GM18519 (cell line): ENCODE results near the gene CSTPP1.
"Not testable (repeated sequence)": the region's sequence is repeated elsewhere in the genome, so short reads cannot be mapped to it uniquely, and the experiment has no call there.

ENCODE experiments used
- ATAC-seq: cut with Tn5 transposase; IDR thresholded peaks from one replicate; pipeline ENCODE4 v1.9.1; 2021; ENCODE audit warnings: mild to moderate bottlenecking, moderate library complexity; ENCODE audit not compliant: unreplicated experiment, low FRiP score

Gene CSTPP1

DNA sequence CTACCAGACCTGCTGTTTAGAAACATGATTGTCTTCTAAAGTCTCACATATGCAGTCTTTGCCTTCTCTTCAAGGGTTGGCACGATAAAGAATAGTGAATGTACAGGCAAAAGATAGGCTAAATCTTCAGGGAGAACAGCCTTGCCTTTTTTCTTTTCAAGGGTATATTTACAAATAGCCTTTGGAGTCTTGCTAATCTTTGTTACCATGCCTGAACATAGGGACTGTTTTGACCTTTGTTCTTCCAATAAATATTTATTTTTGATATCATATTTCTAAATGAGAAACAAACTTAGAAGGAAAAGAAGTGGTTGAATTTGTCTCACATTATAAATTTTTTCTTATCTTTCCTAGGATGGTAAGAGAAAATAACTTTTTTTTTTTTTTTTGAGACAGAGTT, 12.7 kb downstream of the CSTPP1 start:
- ATAC-seq: no peak

DNA sequence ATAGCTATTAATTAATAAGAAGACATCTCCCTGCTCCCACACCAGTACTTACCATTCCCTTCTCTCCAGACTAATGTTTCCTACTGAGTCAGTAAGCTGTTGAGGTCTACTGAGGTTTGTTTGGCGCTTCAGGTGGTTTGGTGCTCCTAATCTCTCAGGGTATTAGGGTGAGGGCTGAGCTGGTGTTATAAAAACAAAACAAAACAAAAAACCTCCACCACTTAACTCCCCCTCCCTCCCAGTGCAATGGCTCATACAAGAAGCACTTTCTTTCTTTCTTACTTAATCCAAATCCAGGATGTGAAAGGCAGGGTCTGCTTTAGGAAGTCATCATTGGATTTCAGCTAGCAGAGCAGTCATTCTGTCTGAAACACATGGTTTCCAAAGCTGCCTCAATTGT, 15.3 kb downstream of the CSTPP1 start:
- no peak for ATAC-seq

DNA sequence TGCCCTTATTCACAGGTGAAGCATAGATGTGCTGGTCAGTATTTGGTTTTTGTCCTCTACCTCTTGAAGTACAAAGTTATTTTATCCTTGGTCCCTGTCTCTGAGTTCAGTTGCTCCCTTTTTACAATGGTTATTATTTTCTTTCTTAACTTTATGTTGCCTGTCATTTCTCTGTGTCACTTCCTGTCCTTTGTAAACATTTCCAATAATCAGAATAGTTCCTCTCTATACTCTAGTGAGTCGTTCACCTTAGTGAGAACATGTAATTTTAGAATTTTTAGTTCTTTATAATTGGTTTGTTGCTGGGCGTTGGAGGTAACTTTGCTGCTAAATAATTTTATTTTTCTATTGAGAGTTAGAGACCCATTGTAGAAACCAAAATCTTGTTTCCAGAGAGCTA, 16.0 kb downstream of the CSTPP1 start:
- no peak for ATAC-seq

DNA sequence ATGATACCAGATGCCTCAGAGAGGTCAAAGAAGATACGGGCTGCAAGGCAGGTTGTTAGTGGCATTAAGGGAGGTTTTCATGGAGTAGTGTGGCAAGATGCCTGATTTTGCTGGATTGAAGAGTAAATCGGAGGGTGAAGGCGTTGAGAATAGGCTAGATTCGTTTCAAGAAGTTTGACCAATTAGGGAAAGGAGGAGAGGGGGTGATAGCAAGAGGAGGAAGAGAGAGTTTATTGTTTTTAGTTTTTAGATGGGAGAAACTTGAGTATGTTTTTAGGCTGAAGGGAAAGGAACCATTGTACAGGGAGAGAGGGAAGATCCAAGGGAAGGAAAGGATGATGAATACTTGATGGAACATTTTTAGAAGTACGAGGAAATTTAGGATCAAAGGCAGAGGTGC, 16.5 kb downstream of the CSTPP1 start:
- ATAC-seq: no peak

DNA sequence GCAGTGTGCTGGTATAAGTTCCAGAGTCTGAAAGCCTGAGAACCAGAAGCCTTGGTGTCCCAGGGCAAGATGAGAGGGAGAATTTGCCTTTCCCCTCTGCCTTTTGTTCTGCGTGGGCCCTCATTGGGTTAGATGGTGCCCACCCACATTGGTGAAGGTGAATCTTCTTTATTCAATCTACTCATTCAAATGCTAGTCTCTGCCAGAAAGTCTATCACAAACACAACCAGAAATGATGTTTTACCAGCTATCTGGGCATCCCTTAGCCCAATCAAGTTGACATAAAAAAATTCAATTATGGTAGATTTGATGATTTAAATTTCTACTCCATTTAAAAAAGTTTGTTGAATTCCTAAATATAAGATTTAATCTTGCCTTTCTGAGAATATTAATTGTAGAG, 22.2 kb downstream of the CSTPP1 start:
- no peak for ATAC-seq

DNA sequence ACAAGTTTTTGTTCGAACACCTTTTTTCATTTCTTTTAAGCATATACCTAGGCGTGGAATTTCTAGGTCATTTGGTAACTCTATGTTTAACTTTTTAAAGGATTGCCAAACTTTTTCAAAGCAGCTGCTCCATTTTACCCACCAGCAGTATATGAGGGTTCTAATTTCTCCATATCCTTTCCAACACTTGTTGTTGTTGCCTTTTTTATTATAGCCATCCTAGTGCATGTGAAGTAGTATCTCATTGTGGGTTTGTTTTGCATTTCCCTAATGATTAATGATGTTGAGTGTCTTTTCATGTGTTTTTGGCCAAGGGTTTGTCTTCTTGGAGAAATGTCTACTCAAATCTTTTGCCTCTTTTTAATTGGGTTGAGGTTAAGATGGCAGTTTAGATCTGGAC, 24.5 kb downstream of the CSTPP1 start:
- ATAC-seq: no peak

DNA sequence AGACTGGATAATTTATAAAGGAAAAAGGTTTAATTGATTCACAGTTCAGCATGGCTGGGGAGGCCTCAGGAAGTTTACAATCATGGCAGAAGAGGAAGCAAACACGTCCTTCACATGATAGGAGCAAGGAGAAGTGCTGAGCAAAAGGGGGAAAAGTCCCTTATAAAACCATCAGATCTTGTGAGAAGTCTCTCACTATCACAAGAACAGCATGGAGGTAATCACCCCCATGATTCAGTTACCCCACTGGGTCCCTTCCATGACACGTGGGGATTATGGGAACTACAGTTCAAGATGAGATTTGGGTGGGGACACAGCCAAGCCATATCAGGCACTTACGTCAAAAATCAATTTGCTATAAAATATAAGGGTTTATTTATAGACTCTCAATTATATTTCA, 25.3 kb downstream of the CSTPP1 start:
- ATAC-seq: not testable (repeated sequence)

DNA sequence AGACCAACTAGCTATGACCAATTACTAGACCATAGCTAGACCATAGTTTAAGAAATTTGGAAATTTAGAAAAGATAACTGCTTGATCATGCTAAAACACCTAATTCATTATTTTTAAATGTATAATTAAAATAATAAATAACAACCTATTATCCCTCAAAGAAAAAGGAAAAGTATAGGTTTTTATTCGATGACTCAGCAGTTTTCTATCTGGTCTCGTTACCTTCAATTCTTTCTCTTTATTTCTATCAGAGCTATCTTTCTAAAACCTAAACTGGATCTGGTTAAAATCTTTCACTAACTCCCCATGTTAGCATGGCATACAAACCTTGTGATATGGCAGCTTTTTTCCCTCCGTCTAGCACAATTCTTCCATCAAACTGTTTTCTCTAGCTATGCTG, 27.3 kb downstream of the CSTPP1 start:
- ATAC-seq: no peak

DNA sequence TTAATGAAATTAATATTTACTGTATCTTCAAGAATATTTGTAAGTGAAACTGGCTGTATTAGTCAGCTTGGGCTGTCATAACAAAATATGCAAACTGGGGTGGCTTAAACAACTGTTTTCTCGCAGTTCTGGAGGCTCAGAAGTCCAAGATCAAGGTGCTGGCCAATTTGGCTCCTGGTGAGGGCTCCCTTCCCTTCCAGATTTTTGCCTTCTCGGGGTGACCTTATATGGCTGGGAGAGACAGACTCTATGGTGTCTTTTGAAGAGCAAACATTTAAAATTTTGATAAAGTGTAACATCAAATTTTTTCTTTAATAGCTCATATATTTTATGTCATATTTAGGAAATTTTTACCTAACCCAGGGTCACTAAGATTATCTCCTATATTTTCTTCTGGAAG, 30.2 kb downstream of the CSTPP1 start:
- ATAC-seq: no peak

DNA sequence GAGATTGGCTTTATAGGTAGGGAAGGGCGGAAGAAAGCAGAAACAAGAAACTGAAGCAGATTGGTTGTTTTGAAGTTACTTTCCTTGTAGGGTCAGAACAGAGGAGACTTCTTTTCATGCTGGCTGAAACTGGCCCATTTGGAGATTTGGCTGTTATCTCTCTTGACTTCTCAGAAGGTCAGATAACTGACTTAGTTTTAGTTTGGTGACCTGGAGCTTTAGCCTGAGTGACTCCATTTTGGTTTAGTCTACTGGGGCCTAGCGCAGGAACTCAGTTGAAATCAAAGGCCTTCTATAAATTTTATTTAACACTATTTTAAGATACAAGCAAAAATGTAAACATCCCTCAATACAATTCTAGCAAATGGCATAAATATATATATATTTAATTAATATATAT, 31.4 kb downstream of the CSTPP1 start:
- ATAC-seq: no peak

DNA sequence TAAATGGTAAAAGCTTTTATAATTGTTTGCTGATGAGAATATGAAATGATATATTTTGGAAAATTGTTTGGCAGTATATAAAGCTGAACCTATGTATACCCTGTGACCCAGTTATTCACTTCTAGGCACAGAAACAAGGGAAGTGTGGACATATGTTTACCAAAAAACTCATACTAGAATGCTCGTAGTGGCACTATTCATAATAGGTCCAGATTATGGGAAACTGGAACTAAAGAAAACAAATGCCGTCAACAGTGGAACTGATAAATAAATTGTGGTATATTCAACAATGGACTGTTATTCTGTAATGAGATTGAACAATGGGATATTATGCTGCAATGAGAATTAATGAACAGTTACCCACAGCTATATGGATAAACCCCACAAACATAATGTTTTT, 32.8 kb downstream of the CSTPP1 start:
- ATAC-seq: no peak

DNA sequence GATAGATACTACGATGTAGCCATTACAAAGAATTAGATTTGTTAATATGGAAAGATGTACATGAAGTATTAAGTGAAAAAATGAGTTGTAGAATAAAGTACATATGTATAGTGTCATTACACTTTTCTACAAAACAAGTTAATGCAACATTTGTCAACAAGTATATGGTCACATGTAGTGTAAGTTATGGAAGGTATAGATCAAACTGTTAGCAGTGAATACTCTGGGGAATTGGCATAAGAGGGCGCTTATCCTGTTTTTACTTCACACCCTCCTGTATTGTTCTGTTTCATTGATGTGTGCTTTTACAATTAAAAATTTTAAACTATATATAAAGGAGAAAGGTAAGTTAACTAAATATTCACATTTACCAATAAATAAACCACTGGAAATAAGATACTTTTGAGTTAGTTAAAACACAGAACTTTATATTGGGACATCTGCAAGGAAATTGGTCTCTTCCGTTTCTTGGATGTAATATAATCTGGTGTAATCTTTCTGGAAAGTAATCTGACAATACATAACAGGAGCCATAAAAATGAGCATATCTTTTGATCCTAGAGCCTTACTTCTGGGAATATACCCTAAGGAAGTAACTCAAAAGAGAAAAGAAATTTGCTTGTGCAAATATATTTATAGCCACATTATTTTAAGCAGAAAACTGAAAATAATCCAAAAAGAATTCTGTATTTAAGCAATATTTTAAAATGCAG, 34.5 kb downstream of the CSTPP1 start:
- no peak for ATAC-seq

DNA sequence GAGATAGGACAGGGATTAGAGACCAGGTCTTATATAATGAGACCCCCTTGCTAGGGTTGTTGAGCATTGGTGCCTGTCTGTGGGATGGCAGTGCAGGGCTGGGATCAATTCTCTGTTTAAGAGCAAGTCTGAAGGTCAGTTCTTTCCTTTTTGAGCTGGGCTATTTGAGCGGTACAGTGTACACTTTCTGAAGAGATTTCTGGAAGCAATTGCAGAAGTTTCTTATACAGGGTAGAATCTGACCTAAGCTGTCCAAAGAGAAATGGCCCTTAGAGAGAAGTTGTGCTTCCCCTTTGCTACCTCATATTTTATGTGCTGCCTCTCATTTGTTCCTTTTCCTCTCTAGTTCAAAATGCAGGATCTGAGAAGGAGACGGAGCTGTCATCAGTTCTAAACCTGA, 35.8 kb downstream of the CSTPP1 start:
- ATAC-seq: no peak

DNA sequence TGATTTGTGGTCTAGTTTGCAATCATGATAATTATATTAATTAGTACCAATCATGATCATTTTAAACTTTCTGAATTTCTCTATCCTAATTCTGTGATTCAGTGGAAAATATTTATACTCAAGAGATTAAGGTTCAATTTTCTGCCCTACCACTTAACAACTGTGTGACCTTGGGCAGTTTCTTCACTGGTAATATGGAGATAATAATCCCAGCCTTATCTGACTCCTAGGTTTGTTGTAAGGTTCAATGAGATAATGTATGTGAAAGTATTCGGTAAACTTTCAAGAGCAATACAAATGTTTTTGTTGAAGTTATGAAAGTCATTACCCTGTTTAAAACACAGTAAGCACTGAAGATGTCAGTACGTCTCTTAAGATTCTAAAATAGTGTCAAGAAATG, 36.3 kb downstream of the CSTPP1 start:
- ATAC-seq: no peak

DNA sequence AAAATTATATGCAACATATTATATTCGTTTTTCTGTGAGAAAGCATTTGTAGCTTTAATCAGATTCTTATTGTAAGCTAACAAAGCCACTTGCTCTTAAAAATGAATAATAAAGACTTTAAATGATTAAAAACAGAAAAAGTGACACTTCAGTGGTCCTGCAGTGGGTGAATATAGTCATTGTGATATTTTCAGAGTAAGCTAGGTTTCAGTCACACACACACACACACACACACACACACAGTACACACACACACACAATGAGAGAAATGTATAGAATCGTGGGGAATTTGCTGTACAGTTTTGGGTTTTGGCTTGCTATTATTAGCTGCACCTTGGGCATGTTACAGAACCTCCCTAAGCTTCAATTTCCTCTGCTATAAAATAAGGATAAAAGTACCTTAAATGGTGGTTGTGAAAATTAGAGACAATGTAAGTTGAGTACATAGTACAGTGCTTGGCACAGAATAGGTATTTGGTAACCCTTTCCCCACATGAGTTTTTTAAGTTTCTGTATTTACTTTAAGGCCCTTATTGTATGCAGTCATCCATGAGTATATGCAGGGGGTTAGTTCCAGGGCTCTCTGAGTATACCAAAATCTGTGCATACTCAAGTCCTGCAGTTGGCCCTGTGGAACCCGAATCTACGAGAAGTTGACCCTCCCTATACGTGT, 39.8 kb downstream of the CSTPP1 start:
- no peak for ATAC-seq

DNA sequence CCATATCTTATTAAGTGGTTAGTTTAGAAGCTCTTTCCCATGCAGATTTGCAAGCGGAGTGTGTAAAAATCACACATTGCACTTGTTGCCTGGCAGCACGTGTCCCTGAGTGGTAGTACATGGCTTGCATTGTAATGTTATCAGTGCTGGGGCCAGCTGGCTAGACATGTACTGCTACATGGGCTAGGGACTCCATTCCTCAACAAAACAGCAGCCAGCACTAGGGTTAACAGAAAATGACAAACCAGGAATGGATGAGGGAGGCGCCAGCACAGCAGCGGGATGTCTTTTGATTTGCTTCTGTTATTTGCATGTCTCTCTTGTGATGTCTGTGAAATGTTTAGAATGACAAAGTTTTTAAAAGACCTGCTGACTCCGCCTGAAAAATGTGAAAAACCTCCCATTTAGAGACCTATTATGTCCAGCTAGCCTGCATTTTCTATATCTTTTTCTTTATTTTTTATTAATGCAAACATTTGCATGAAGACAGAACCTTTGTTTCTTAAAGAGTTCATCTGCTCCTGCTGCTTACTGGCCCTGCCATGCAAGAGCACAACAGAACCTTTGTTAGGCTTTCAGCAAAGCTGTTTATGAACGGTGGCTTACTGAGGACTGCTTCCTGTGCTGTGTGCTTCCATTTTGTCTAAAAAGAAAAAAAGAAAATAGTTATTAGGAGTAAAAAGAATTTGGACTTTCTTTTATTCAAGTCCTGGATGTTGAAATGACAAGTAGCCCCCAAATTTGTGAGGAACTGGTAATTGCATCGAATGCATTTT, 40.7 kb downstream of the CSTPP1 start:
- no peak for ATAC-seq

DNA sequence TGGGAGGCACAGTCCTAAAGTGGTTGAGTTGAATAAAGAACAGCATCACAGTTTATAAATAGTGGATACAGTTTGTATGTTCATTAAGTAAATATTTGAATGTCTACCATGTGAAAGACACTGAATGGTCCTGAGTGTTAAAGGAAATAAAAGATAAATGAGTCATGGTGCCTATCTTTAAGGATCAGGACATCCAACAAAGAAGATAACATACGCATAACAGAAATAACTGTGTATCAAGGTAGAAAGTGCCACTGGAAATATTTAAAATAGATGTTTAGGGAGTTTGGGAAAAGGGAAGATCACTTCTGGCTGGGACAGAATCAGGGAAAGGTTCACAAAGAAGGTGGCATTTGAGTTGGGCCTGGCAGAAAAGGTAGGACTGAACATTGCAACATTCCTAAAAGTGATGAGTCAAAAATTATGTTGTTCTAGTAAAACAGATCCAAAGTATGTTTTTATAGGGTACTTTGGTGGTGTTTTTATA, 41.5 kb downstream of the CSTPP1 start:
- no peak for ATAC-seq

DNA sequence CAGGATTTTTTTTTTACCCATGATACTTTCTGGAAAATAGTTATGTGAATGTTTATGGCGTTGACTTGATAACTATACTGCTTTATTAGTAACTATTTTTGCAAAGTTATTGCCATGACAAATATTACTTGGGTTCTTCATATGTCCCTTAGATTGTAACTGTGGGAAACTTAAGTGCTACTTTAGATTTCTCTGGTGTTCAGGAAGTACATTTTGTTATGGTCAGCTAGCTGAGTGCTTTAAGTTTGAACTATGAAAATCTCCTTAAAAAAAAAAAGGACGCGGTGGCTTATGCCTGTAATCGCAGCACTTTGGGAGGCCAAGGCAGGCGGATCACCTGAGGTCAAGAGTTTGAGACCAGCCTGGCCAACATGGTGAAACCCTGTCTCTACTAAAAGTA, 42.8 kb downstream of the CSTPP1 start:
- no peak for ATAC-seq

DNA sequence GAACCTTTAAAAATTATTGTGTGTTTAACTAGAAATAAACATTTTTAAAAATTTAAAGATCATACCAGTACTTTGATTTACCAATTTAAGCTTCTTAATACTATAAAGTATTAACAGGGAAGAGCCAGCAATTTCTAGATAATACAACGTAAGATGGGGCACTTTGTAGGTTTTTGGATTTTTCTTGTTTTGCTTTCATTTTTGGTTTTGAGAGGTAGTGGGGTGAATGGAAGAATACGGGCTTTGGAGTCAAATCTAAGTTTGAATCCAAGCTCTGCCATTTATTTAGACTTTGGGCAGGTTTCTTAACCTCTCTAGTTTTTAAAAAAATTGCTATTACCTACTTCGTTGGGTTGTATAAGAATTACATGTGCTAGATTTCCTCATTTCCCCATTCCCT, 44.9 kb downstream of the CSTPP1 start:
- no peak for ATAC-seq

DNA sequence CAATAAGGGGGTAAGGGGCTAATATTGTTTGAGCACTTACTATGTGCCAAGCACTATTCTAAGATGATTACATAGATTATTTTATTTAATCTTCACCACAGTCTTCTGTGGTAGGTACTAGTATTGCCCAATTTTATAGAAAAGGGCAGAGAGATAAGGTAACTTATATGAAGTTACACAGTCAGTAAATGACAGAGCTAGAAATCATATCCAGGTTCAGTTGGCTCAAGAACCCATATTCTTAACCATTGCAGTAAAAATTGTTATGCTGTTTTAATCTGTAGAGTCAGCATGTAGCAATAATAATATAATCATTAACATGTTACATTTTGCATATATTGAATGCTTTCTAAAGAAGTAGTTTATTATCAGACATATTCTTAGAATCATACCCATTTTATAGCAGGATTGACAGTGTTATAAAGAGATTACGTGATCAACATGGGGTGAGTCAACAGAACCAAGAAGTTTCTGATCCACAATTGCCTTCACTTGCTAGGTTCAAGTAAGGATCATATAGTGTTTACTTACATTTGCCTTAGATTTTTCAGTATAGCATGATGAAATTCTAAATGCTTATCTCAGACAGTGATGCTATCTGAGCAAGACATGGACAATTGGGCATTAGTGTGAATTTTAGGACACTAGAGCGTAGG, 46.4 kb downstream of the CSTPP1 start:
- ATAC-seq: no peak

DNA sequence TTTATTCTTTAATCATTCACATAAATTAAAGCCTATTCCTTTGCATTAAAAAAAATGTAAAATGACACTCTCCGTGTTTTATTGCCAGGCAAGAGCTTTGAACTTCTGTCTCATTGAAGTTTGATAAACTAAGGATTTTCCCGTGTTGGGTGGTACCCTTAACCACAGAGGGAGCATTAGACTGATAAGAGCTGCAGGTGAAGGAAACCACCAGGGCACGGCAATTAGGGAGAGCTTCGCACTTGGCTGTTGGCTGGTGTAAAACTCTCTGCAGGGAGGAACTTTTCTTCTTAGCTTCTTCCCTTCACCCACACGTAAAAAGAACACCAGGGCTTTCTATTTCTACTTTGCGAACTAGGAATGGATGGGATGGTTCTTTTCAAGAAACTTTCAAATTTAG, 47.0 kb downstream of the CSTPP1 start:
- no peak for ATAC-seq
